ENCODE results near the gene SEPSECS. TPM values are rescaled to one million over a fixed set of nuclear protein-coding genes. Genes with fewer than 3 reads are reported as not detected.

The SEPSECS gene
- total and polyA plus RNA-seq, 8 donors = 5.3 to 9.2 (median 6.1) TPM

DNA sequence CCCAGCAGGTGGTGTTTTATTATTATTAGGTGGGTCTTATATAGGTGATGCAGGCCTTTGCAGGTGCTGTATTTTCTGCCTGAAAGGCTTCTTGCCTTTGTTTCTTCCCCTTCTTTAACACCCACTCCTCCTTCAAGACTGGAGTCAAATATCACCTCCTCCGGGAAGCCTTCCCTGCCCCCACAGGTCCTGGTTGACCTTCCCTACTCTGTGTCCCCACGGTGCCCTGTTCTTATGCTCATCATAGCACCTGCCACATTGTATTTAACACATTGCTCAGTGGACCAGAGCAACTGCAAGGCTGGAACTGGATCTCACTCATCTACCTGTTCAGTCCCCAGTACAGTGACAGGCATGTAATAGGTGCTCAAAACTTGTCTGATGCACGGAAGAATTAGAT is 89.7 kb downstream of the SEPSECS start:
- 84 to 91% methylated on average over 3 of the region's 3 CpGs for WGBS, 2 donors
- intact Hi-C loops (cut with DNase I) = no loop called here
- no peak overlapping the region for H3K4me3 ChIP-seq
- no peaks in the 10 kb centered on the region for H3K27me3 ChIP-seq
- no peaks in the 10 kb centered on the region for H3K4me1 ChIP-seq
- no peak overlapping the region for H3K27ac ChIP-seq
- DNase-seq (no peak), FAIRE-seq (no peak), ATAC-seq (no peak)
- H3K9me3 ChIP-seq = no peaks in the 10 kb centered on the region
- H3K36me3 ChIP-seq = no peaks in the 10 kb centered on the region
- TF ChIP-seq, protein P1, sequence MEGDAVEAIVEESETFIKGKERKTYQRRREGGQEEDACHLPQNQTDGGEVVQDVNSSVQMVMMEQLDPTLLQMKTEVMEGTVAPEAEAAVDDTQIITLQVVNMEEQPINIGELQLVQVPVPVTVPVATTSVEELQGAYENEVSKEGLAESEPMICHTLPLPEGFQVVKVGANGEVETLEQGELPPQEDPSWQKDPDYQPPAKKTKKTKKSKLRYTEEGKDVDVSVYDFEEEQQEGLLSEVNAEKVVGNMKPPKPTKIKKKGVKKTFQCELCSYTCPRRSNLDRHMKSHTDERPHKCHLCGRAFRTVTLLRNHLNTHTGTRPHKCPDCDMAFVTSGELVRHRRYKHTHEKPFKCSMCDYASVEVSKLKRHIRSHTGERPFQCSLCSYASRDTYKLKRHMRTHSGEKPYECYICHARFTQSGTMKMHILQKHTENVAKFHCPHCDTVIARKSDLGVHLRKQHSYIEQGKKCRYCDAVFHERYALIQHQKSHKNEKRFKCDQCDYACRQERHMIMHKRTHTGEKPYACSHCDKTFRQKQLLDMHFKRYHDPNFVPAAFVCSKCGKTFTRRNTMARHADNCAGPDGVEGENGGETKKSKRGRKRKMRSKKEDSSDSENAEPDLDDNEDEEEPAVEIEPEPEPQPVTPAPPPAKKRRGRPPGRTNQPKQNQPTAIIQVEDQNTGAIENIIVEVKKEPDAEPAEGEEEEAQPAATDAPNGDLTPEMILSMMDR (IDR thresholded peaks at IDR 0.05) = no peak

Other genes starting within 250 kb of the SEPSECS start
- gene CCDC149, start 247.4 kb downstream of the SEPSECS start, total RNA-seq = 10 to 100 TPM; 14.7 to 25.3 (median 20.7) TPM
- 10 to 100 TPM; 14.3 to 15.3 TPM for gene CCDC149, start 247.4 kb downstream of the SEPSECS start, polyA plus RNA-seq
- 1 to 10 TPM in 2 of 6 donors, under 1 TPM in 4; 0.22 to 1.7 (median 0.73) TPM for gene LGI2, start 129.5 kb downstream of the SEPSECS start, total RNA-seq
- gene LGI2, start 129.5 kb downstream of the SEPSECS start, polyA plus RNA-seq = under 1 TPM; 0.38 to 0.72 TPM
- 1 to 10 TPM; 4.5 to 7.3 (median 6.1) TPM for gene PI4K2B, start 73.6 kb upstream of the SEPSECS start, total RNA-seq
- gene PI4K2B, start 73.6 kb upstream of the SEPSECS start, polyA plus RNA-seq = 1 to 10 TPM; 3.3 to 5.8 TPM
- 1 to 10 TPM; 2.2 to 6.6 (median 3.3) TPM for gene ZCCHC4, start 152.3 kb upstream of the SEPSECS start, total RNA-seq
- 1 to 10 TPM; 3.2 to 4.3 TPM for gene ZCCHC4, start 152.3 kb upstream of the SEPSECS start, polyA plus RNA-seq
- gene ANAPC4, start 216.8 kb upstream of the SEPSECS start, total RNA-seq = 10 to 100 TPM in 5 of 6 donors, 1 to 10 TPM in 1; 9.0 to 17.6 (median 13.7) TPM
- gene ANAPC4, start 216.8 kb upstream of the SEPSECS start, polyA plus RNA-seq = 10 to 100 TPM; 20.3 to 39.9 TPM

All from pancreas (tissue), 10 donors.